ENCODE measurements around the gene RAB17.

Gene RAB17

DNA sequence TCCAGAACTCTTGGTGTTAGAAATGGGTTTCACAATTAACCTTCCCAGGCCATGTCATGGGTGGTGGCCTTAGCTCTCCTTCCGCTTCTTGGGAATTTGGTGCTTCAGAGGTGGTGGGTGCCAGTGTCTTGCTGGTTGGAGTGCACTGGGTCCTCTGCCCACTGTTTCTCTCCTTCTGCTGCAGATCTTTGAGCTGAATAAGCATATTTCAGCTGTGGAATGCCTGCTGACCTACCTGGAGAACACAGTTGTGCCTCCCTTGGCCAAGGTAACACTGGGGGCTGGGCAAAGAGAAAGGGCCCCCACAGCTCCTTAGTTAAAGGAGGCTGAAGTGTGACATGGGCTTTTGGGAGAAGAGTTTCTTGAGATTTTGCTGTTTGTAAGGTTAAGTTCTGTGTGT, 56.2 kb downstream of the RAB17 start:
- no peak for DNase-seq

DNA sequence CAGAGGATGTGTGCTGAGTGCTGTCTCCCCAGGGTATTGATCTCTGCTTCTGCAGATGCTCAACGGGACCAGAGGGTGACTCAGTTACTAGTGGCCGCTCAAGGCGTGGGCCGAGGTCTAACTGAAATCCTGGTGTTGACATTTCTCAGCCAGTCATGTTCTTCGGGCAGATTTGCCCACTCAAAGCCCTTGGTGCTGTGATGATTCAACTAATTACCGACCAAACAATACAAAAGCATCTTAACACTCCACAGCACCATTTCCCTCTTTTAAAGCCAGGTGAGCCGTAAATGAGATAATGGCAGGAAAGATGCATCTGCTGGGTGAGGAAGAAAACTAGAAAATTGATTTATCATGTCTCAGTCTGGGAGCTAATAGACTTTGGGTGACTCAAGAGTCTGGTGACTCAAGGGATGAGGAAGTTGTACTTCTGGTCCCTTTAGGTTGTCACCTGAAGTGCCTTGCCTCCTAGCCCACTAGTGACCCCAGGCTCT, 56.8 kb downstream of the RAB17 start:
- peak; percentile 68 for DNase-seq

GRCh38 chr2:237532160-237532559, 58.4 kb downstream of the RAB17 start:
- no peak for DNase-seq

- DNase-seq, result no peak
These were observed 59.8 kb downstream of the RAB17 start for GRCh38 chr2:237530472-237531433.

GRCh38 chr2:237529452-237530402, 60.8 kb downstream of the RAB17 start:
- DNase-seq, result no peak

- no peak for DNase-seq
These were observed 62.8 kb downstream of the RAB17 start for GRCh38 chr2:237527766-237528165.

- DNase-seq, result no peak
These were observed 63.3 kb downstream of the RAB17 start for GRCh38 chr2:237527233-237527632.

DNA sequence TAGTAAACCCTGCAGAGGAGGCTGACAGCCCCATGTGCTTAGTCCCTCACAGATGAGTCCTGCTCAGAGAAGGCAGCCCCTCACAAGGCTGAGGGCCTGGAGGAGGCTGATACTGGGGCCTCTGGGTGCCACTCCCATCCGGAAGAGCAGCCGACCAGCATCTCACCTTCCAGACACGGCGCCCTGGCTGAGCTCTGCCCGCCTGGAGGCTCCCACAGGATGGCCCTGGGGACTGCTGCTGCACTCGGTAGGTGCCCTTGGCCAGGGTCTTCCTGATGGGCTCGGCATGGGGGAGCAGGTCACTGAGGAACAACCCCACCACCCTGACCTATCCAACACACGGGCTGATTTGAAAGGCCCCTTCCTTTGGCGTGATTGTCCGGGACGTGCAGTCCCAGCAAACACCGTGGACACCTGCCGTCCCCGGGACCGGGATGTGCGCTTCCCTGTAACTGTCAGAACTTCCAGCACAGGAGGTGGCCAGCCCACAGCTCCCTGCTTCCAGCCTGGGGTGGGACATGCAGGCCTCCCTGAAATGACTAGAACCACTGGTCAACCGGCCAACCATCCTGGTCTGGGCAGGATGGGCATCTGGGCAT, 64.9 kb downstream of the RAB17 start:
- no peak for DNase-seq

- no peak for DNase-seq
These were observed 65.9 kb downstream of the RAB17 start for GRCh38 chr2:237524631-237525030.
